Measurements from ENCODE around the gene CFB.

The CFB gene

GRCh38 chr6:31940256-31940664 is 5.6 kb upstream of the CFB start:
- DNase-seq (ENCODE audit: low read depth) = no peak
- no peak overlapping the region for H3K4me3 ChIP-seq (ENCODE audit: low read depth, low read length)
- no peak for TF ChIP-seq CTCF (IDR thresholded peaks at IDR 0.05; ENCODE audit: insufficient read depth, low read depth, low read length, missing control alignments)

- no peak for DNase-seq (ENCODE audit: low read depth)
- no peak overlapping the region for H3K4me3 ChIP-seq (ENCODE audit: low read depth, low read length)
- TF ChIP-seq CTCF (IDR thresholded peaks at IDR 0.05; ENCODE audit: insufficient read depth, low read depth, low read length, missing control alignments) = no peak
Observed at GRCh38 chr6:31943742-31944141, 2.2 kb upstream of the CFB start.

- TF ChIP-seq CTCF (IDR thresholded peaks at IDR 0.05; ENCODE audit: insufficient read depth, low read depth, low read length, missing control alignments) = no peak
- DNase-seq (ENCODE audit: low read depth) = no peak
Observed at GRCh38 chr6:31945154-31945506, 765 bp upstream of the CFB start.

GRCh38 chr6:31946370-31946885 is 533 bp downstream of the CFB start:
- H3K4me3 ChIP-seq (ENCODE audit: low read depth, low read length) = no peak overlapping the region
- TF ChIP-seq CTCF (IDR thresholded peaks at IDR 0.05; ENCODE audit: insufficient read depth, low read depth, low read length, missing control alignments) = no peak
- no peak for DNase-seq (ENCODE audit: low read depth)

More at GRCh38 chr6:31945154-31945506, 765 bp upstream of the CFB start:
- no peak overlapping the region for H3K4me3 ChIP-seq (ENCODE audit: low read depth, low read length)

GRCh38 chr6:31947070-31947675 is 1.3 kb downstream of the CFB start:
- no peak for DNase-seq (ENCODE audit: low read depth)
- no peak overlapping the region for H3K4me3 ChIP-seq (ENCODE audit: low read depth, low read length)
- no peak for TF ChIP-seq CTCF (IDR thresholded peaks at IDR 0.05; ENCODE audit: insufficient read depth, low read depth, low read length, missing control alignments)

- TF ChIP-seq CTCF (IDR thresholded peaks at IDR 0.05; ENCODE audit: insufficient read depth, low read depth, low read length, missing control alignments) = no peak
- no peak overlapping the region for H3K4me3 ChIP-seq (ENCODE audit: low read depth, low read length)
- DNase-seq (ENCODE audit: low read depth) = no peak
Observed at GRCh38 chr6:31947864-31948263, 2.0 kb downstream of the CFB start.

- DNase-seq (ENCODE audit: low read depth) = no peak
Observed at GRCh38 chr6:31948306-31948705, 2.4 kb downstream of the CFB start.

More at GRCh38 chr6:31948306-31948705, 2.4 kb downstream of the CFB start:
- H3K4me3 ChIP-seq (ENCODE audit: low read depth, low read length) = no peak overlapping the region
- TF ChIP-seq CTCF (IDR thresholded peaks at IDR 0.05; ENCODE audit: insufficient read depth, low read depth, low read length, missing control alignments) = no peak

Measured in GM12865 (cell line).